DND-41 (cell line): Measurements from ENCODE around the gene MAP7D3.

Experiments
- EZH2 ChIP-seq: IDR thresholded peaks from 3 replicates; pipeline ENCODE4 v1.6.1; 2012; ENCODE audit warnings: borderline replicate concordance, low read depth, mild to moderate bottlenecking, moderate library complexity, low read length, inconsistent platforms; ENCODE audit not compliant: severe bottlenecking
- TF ChIP-seq, protein P1 (sequence below): IDR thresholded peaks from 2 replicates; pipeline ENCODE4 v1.5.1; 2012; ENCODE audit warnings: borderline replicate concordance, low read length, moderate library complexity, mild to moderate bottlenecking; ENCODE audit not compliant: poor library complexity, severe bottlenecking; ENCODE audit errors: extremely low read depth

DNA sequence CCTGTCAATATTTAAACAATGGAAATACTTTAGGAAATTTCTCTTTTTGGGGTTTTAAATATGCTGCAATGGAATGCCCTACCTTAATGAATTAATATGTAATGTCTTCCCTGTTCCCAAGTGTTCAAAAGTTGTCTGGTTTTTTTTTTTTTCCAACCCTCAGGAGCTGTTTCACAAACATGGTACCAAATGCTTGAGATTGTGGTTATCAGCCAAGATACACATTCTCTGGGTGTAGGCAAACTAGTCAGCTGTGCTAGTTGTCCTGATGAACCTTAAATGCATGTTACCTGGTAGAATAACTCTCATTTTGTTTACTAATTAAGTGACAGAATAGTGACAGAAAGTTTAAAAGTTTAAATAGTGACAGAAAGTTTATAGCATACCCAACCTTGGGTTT, 53.2 kb downstream of the MAP7D3 start:
- TF ChIP-seq, protein P1, sequence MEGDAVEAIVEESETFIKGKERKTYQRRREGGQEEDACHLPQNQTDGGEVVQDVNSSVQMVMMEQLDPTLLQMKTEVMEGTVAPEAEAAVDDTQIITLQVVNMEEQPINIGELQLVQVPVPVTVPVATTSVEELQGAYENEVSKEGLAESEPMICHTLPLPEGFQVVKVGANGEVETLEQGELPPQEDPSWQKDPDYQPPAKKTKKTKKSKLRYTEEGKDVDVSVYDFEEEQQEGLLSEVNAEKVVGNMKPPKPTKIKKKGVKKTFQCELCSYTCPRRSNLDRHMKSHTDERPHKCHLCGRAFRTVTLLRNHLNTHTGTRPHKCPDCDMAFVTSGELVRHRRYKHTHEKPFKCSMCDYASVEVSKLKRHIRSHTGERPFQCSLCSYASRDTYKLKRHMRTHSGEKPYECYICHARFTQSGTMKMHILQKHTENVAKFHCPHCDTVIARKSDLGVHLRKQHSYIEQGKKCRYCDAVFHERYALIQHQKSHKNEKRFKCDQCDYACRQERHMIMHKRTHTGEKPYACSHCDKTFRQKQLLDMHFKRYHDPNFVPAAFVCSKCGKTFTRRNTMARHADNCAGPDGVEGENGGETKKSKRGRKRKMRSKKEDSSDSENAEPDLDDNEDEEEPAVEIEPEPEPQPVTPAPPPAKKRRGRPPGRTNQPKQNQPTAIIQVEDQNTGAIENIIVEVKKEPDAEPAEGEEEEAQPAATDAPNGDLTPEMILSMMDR: no peak
- no peak for TF ChIP-seq EZH2
